ENCODE data around the gene ZNF107. TPM values are rescaled to one million over a fixed set of nuclear protein-coding genes. Genes with fewer than 3 reads are reported as not detected.
"Not testable (repeated sequence)": the region's sequence is repeated elsewhere in the genome, so short reads cannot be mapped to it uniquely, and the experiment has no call there.

The ZNF107 gene
- total and polyA plus RNA-seq, 2 of the 4 experiments (the other 2 are of a cell fraction), result 2.0 to 2.5 TPM

DNA sequence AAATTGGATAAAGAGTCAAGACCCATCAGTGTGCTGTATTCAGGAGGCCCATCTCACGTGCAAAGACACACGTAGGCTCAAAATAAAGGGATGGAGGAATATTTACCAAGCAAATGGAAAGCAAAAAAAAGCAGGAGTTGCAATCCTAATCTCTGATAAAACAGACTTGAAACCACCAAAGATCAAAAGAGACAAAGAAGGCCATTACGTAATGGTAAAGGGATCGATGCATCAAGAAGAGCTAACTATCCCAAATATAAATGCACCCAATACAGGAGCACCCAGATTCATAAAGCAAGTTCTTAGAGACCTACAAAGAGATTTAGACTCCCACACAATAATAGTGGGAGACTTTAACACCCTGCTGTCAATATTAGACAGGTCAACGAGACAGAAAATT lies 3.8 kb upstream of the ZNF107 start:
- H2BK20ac ChIP-seq (ENCODE audit: low read depth, low read length); DNase-seq; H3K14ac ChIP-seq (replicated peaks; ENCODE audit: low read depth, low read length); H3K23ac ChIP-seq (ENCODE audit: low read depth, low read length); H3K79me1 ChIP-seq (ENCODE audit: low read depth in 1 of 2, low read length in 2 of 2); H3K27me3 ChIP-seq (ENCODE audit: control insufficient read depth, insufficient read depth, low read length); H3K4me3 ChIP-seq (ENCODE audit: insufficient read depth, low read depth, low read length); H3K56ac ChIP-seq (ENCODE audit: extremely low read depth, insufficient read depth, low read length); H3K4ac ChIP-seq (ENCODE audit: low read depth, low read length); H4K5ac ChIP-seq (ENCODE audit: low read depth, low read length); H2BK5ac ChIP-seq (ENCODE audit: low read depth, low read length, poor library complexity, severe bottlenecking); H3K4me1 ChIP-seq (ENCODE audit: control insufficient read depth, insufficient read depth, low read length); dilution Hi-C loops (cut with HindIII; ENCODE audit: low sequenced_read_pairs, unreplicated experiment); H3K4me2 ChIP-seq (ENCODE audit: low read depth, low read length); in situ Hi-C loops (cut with MboI; ENCODE audit: low sequenced_read_pairs); H3K36me3 ChIP-seq (ENCODE audit: control insufficient read depth, insufficient read depth, low read length); H2AK9ac ChIP-seq (replicated peaks; ENCODE audit: low read depth, low read length, poor library complexity); ATAC-seq (ENCODE audit: low read depth); BruUV-seq (replicated peaks); H2AK5ac ChIP-seq (ENCODE audit: low read depth, low read length); H4K8ac ChIP-seq (ENCODE audit: low read depth in 2 of 2, low read length in 2 of 2); H2BK120ac ChIP-seq (ENCODE audit: low read depth, low read length); POLR2A ChIA-PET (ENCODE audit: unreplicated experiment); H3K18ac ChIP-seq (ENCODE audit: low read depth, low read length); H2BK15ac ChIP-seq (ENCODE audit: low read depth, low read length); H3K9me3 ChIP-seq (ENCODE audit: control insufficient read depth, insufficient read depth, low read length); CTCF ChIA-PET; H4K91ac ChIP-seq (ENCODE audit: insufficient read depth, low read depth, low read length); H3K9me1 ChIP-seq (ENCODE audit: insufficient read depth, low read length); H4K20me1 ChIP-seq (ENCODE audit: insufficient read depth, low read length); H2AFZ ChIP-seq (replicated peaks; ENCODE audit: low read length, poor library complexity); H3K27ac ChIP-seq (ENCODE audit: insufficient read depth, low read length); H3K9ac ChIP-seq (ENCODE audit: low read depth, low read length): not testable (repeated sequence)
- intact Hi-C loops (cut with micrococcal nuclease), result loop anchor here (10.0 kb wide), 1 partner anchor 107 kb away; no protein-coding TSS in a partner anchor
- WGBS, 2 experiments (ENCODE audit: extremely low coverage in 2 of 2, insufficient read length in 1 of 2), result no CpG with 5 or more reads among the region's 5 CpGs
